ENCODE measurements around the gene PRICKLE1.

The PRICKLE1 gene

GRCh38 chr12:42611571-42612230, 22.2 kb upstream of the PRICKLE1 start:
- TF ChIP-seq EZH2phosphoT487 (IDR thresholded peaks at IDR 0.05; ENCODE audit: borderline replicate concordance) (no peak), CTCF (conservative IDR thresholded peaks at IDR 0.05; ENCODE audit: low read length) (no peak)
- no peak overlapping the region for H2AFZ ChIP-seq (ENCODE audit: low read length)
- no peaks in the 10 kb centered on the region for H3K9me2 ChIP-seq (replicated peaks; ENCODE audit: low read depth, low read length)
- no peaks in the 10 kb centered on the region for H3K79me2 ChIP-seq (ENCODE audit: insufficient read depth, low read length)
- H3K36me3 ChIP-seq (ENCODE audit: insufficient read depth, low read length), result no peaks in the 10 kb centered on the region
- no peaks in the 10 kb centered on the region for H4K20me1 ChIP-seq (ENCODE audit: insufficient read depth, low read length, poor library complexity, severe bottlenecking)
- no peak overlapping the region for H3K4me2 ChIP-seq (ENCODE audit: low read depth, low read length, poor library complexity, severe bottlenecking)
- no peaks in the 10 kb centered on the region for H3K27me3 ChIP-seq (ENCODE audit: insufficient read depth, low read length, poor library complexity, severe bottlenecking)
- no peak overlapping the region for H3K4me3 ChIP-seq (ENCODE audit: low read length, poor library complexity, severe bottlenecking)
- H3K9me3 ChIP-seq (ENCODE audit: insufficient read depth, low read depth, low read length), result no peaks in the 10 kb centered on the region
- H3K9ac ChIP-seq (ENCODE audit: low read depth, low read length, poor library complexity, severe bottlenecking), result no peak overlapping the region
- no peaks in the 10 kb centered on the region for H3K4me1 ChIP-seq (ENCODE audit: insufficient read depth, low read length, poor library complexity, severe bottlenecking)
- no peaks in the 10 kb centered on the region for H3F3A ChIP-seq (ENCODE audit: low read depth)

- Histone ChIP-seq H3K4me3 (ENCODE audit: low read length, poor library complexity, severe bottlenecking) (no peak overlapping the region), H3K27me3 (ENCODE audit: insufficient read depth, low read length, poor library complexity, severe bottlenecking) (no peaks in the 10 kb centered on the region), H3K9me3 (ENCODE audit: insufficient read depth, low read depth, low read length) (no peaks in the 10 kb centered on the region), H3F3A (ENCODE audit: low read depth) (no peaks in the 10 kb centered on the region), H3K4me2 (ENCODE audit: low read depth, low read length, poor library complexity, severe bottlenecking) (no peak overlapping the region), H3K9ac (ENCODE audit: low read depth, low read length, poor library complexity, severe bottlenecking) (no peak overlapping the region), H3K79me2 (ENCODE audit: insufficient read depth, low read length) (no peaks in the 10 kb centered on the region), H3K4me1 (ENCODE audit: insufficient read depth, low read length, poor library complexity, severe bottlenecking) (no peaks in the 10 kb centered on the region), H4K20me1 (ENCODE audit: insufficient read depth, low read length, poor library complexity, severe bottlenecking) (no peaks in the 10 kb centered on the region), H3K36me3 (ENCODE audit: insufficient read depth, low read length) (no peaks in the 10 kb centered on the region), H2AFZ (ENCODE audit: low read length) (no peak overlapping the region), H3K9me2 (replicated peaks; ENCODE audit: low read depth, low read length) (no peaks in the 10 kb centered on the region)
- TF ChIP-seq CTCF (conservative IDR thresholded peaks at IDR 0.05; ENCODE audit: low read length) (no peak), EZH2phosphoT487 (IDR thresholded peaks at IDR 0.05; ENCODE audit: borderline replicate concordance) (no peak)
These were observed 20.1 kb upstream of the PRICKLE1 start for GRCh38 chr12:42609605-42610004.

- no peaks in the 10 kb centered on the region for H3K36me3 ChIP-seq (ENCODE audit: insufficient read depth, low read length)
- no peaks in the 10 kb centered on the region for H3K9me2 ChIP-seq (replicated peaks; ENCODE audit: low read depth, low read length)
- TF ChIP-seq EZH2phosphoT487 (IDR thresholded peaks at IDR 0.05; ENCODE audit: borderline replicate concordance), result no peak
- TF ChIP-seq CTCF (conservative IDR thresholded peaks at IDR 0.05; ENCODE audit: low read length), result no peak
- no peaks in the 10 kb centered on the region for H3F3A ChIP-seq (ENCODE audit: low read depth)
- no peaks in the 10 kb centered on the region for H3K27me3 ChIP-seq (ENCODE audit: insufficient read depth, low read length, poor library complexity, severe bottlenecking)
- no peaks in the 10 kb centered on the region for H3K4me1 ChIP-seq (ENCODE audit: insufficient read depth, low read length, poor library complexity, severe bottlenecking)
- H3K79me2 ChIP-seq (ENCODE audit: insufficient read depth, low read length), result no peaks in the 10 kb centered on the region
- no peak overlapping the region for H2AFZ ChIP-seq (ENCODE audit: low read length)
- H4K20me1 ChIP-seq (ENCODE audit: insufficient read depth, low read length, poor library complexity, severe bottlenecking), result no peaks in the 10 kb centered on the region
- H3K4me2 ChIP-seq (ENCODE audit: low read depth, low read length, poor library complexity, severe bottlenecking), result no peak overlapping the region
- H3K9me3 ChIP-seq (ENCODE audit: insufficient read depth, low read depth, low read length), result no peaks in the 10 kb centered on the region
- no peak overlapping the region for H3K9ac ChIP-seq (ENCODE audit: low read depth, low read length, poor library complexity, severe bottlenecking)
- H3K4me3 ChIP-seq (ENCODE audit: low read length, poor library complexity, severe bottlenecking), result no peak overlapping the region
These were observed 18.8 kb upstream of the PRICKLE1 start for GRCh38 chr12:42608196-42608825.

Measured in Loucy (cell line).